ENCODE measurements around the gene HERPUD2.

GRCh38 chr7:35657125-35657524 is 37.8 kb downstream of the HERPUD2 start:
- TF ChIP-seq, protein P1, sequence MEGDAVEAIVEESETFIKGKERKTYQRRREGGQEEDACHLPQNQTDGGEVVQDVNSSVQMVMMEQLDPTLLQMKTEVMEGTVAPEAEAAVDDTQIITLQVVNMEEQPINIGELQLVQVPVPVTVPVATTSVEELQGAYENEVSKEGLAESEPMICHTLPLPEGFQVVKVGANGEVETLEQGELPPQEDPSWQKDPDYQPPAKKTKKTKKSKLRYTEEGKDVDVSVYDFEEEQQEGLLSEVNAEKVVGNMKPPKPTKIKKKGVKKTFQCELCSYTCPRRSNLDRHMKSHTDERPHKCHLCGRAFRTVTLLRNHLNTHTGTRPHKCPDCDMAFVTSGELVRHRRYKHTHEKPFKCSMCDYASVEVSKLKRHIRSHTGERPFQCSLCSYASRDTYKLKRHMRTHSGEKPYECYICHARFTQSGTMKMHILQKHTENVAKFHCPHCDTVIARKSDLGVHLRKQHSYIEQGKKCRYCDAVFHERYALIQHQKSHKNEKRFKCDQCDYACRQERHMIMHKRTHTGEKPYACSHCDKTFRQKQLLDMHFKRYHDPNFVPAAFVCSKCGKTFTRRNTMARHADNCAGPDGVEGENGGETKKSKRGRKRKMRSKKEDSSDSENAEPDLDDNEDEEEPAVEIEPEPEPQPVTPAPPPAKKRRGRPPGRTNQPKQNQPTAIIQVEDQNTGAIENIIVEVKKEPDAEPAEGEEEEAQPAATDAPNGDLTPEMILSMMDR (IDR thresholded peaks at IDR 0.05 in 4 of 5, conservative IDR thresholded peaks at IDR 0.05 in 1 of 5): no peak
- TF ChIP-seq POLR2A (IDR thresholded peaks at IDR 0.05): no peak
